HepG2 (cell line): Measurements from ENCODE around the gene TSPAN3. TPM values are rescaled to one million over a fixed set of nuclear protein-coding genes. Genes with fewer than 3 reads are reported as not detected.

Experiments used
- ATAC-seq: fragments of 200-7000 bp; cut with Tn5 transposase; 3 replicates; pipeline ENCODE4 v1.9.1; 2020; ENCODE audit warnings: mild to moderate bottlenecking, moderate library complexity
- BruUV-seq: library from RNA; stranded (reverse); fragments of 400-500 nt; replicated peaks from 2 replicates; lab custom pipeline; 2021; lab: Mats Ljungman, UMichigan
- CTCF ChIA-PET: fragments of 300-600 bp; formaldehyde crosslinking; extraction: SDS; loops from one replicate; lab custom pipeline; 2021; ENCODE audit warnings: low total read pairs, inconsistent platforms, low intra/inter-chr PET ratio; lab: Yijun Ruan, JAX
- POLR2A ChIA-PET: fragments of 350-600 bp; sonication (Branson Sonifier 250); formaldehyde crosslinking; loops from one replicate; lab custom pipeline; 2020; ENCODE audit warnings: antibody characterized with exemption, inconsistent platforms; lab: Yijun Ruan, JAX
- DNase-seq: peaks from one replicate; pipeline ENCODE4 v3.0.0-alpha.2; 2015; ENCODE audit warnings: low spot score
- FAIRE-seq: peaks from 3 replicates; lab custom pipeline; 2011; peaks lifted over from hg19 to GRCh38; lab: Jason Lieb, UNC
- H2AFZ ChIP-seq: one replicate; pipeline ENCODE4 v1.6.1; 2011; ENCODE audit warnings: low read length, inconsistent platforms
- H3K27ac ChIP-seq: fragments of 300-600 bp; 3 replicates; pipeline ENCODE4 v1.8.0; 2011; ENCODE audit warnings: mixed run types, mild to moderate bottlenecking, mixed read lengths, low read length, inconsistent platforms; ENCODE audit not compliant: insufficient read depth; ENCODE audit errors: extremely low read length
- H3K27me3 ChIP-seq, 2 experiments: fragments of 200-600 bp in 1 of 2; 2 replicates in 1 of 2; 3 replicates in 1 of 2; pipeline versions ENCODE4 v1.6.0 to v1.8.0; 2011; ENCODE audit warnings: low read length in 2 of 2, mild to moderate bottlenecking in 2 of 2, moderate library complexity in 2 of 2, inconsistent platforms in 1 of 2; ENCODE audit not compliant: insufficient read depth in 2 of 2, control insufficient read depth in 1 of 2
- H3K36me3 ChIP-seq, 2 experiments: fragments of 200-600 bp in 1 of 2; replicated peaks in 1 of 2; 2 replicates in 1 of 2; 3 replicates in 1 of 2; pipeline versions ENCODE4 v1.5.1 to v1.8.0; 2011; ENCODE audit warnings: low read length in 2 of 2, inconsistent platforms in 1 of 2; ENCODE audit not compliant: insufficient read depth in 2 of 2, control insufficient read depth in 1 of 2
- H3K4me1 ChIP-seq: 2 replicates; pipeline ENCODE4 v1.5.1; 2012; ENCODE audit warnings: low read length, inconsistent platforms; ENCODE audit not compliant: insufficient read depth
- H3K4me2 ChIP-seq: 2 replicates; pipeline ENCODE4 v1.6.0; 2011; ENCODE audit warnings: low read depth, low read length, inconsistent platforms
- H3K4me3 ChIP-seq, 3 experiments: fragments of 200-600 bp in 1 of 3; sonication (generic), shearing (Covaris generic) in 1 of 3; replicated peaks in 1 of 3; 2 replicates each; pipeline ENCODE4 v1.5.1; 2011 to 2016; ENCODE audit warnings: low read length in 3 of 3, inconsistent platforms in 2 of 3, low read depth in 2 of 3, mild to moderate bottlenecking in 2 of 3, control low read depth in 1 of 3, mixed read lengths in 1 of 3; ENCODE audit not compliant: insufficient read depth in 1 of 3
- H3K79me2 ChIP-seq: one replicate; pipeline ENCODE4 v1.6.1; 2011; ENCODE audit warnings: low read length, inconsistent platforms; ENCODE audit not compliant: insufficient read depth
- H3K9ac ChIP-seq: 2 replicates; pipeline ENCODE4 v1.6.0; 2011; ENCODE audit warnings: mild to moderate bottlenecking, low read depth, low read length, inconsistent platforms; ENCODE audit not compliant: insufficient read depth
- H3K9me3 ChIP-seq: 2 replicates; pipeline ENCODE4 v1.5.1; 2012; ENCODE audit warnings: mild to moderate bottlenecking, low read length
- H4K20me1 ChIP-seq: 2 replicates; pipeline ENCODE4 v1.6.0; 2011; ENCODE audit warnings: inconsistent platforms, mild to moderate bottlenecking, low read length, moderate library complexity; ENCODE audit not compliant: insufficient read depth
- CREM ChIP-seq, 2 experiments: sonication (generic) in 1 of 2; formaldehyde crosslinking in 1 of 2; IDR thresholded peaks; 2 replicates each; pipeline versions ENCODE4 v1.4.0 to v1.6.1; 2016 to 2020; ENCODE audit warnings: antibody characterized with exemption in 1 of 2, mild to moderate bottlenecking in 1 of 2, missing genetic modification reagents in 1 of 2
- KDM5B ChIP-seq: sonication (generic); formaldehyde crosslinking; IDR thresholded peaks from 2 replicates; pipeline ENCODE4 v1.4.0; 2020; ENCODE audit warnings: missing genetic modification reagents, mild to moderate bottlenecking, borderline replicate concordance
- KLF15 ChIP-seq: sonication (generic); formaldehyde crosslinking; IDR thresholded peaks from 2 replicates; pipeline ENCODE4 v1.8.1; 2023; ENCODE audit warnings: borderline replicate concordance, mild to moderate bottlenecking, inconsistent platforms, missing genetic modification reagents, mixed read lengths
- ZFP62 ChIP-seq: sonication (generic); formaldehyde crosslinking; IDR thresholded peaks from 2 replicates; pipeline ENCODE4 v1.4.0; 2020; ENCODE audit warnings: missing genetic modification reagents
- ZMYM2 ChIP-seq: sonication (generic); formaldehyde crosslinking; IDR thresholded peaks from 2 replicates; pipeline ENCODE4 v1.8.0; 2022; ENCODE audit warnings: mild to moderate bottlenecking, missing genetic modification reagents
- ZNF543 ChIP-seq: sonication (generic); formaldehyde crosslinking; IDR thresholded peaks from 2 replicates; pipeline ENCODE4 v1.4.0; 2020; ENCODE audit warnings: mild to moderate bottlenecking, missing genetic modification reagents
- WGBS: methylation state at CpG from one replicate; pipeline ENCODE4 v1.1.6; 2017; ENCODE audit warnings: low lambda C conversion rate; 5-methylcytosine and 5-hydroxymethylcytosine counted together
- in situ Hi-C: cut with HindIII; loops from 2 replicates; pipeline ENCODE4 v1.10.0; 2017; ENCODE audit warnings: low pct_unique_long_range_greater_than_20kb; ENCODE audit not compliant: extremely low pct_ligation_motif_present
- intact Hi-C: fragments of 100-400 bp; cut with micrococcal nuclease; formaldehyde crosslinking; loops from one replicate; pipeline ENCODE4 v1.10.0; 2022; ENCODE audit not compliant: unreplicated experiment
- polyA plus RNA-seq, 8 experiments: library from polyadenylated mRNA; depleted of rRNA in 3 of 8; stranded (reverse) in 7 of 8; unstranded in 1 of 8; fragments of >200 nt; fragmentation: Illumina TruSeq in 4 of 8; extraction: Trizol in 4 of 8; gene quantifications; 2 replicates each; pipeline versions ENCODE4 v1.2.1 to v1.2.3, GENCODE V29; 2011 to 2016; ENCODE audit warnings: low read depth in 4 of 8, missing spikeins in 1 of 8, mixed read lengths in 1 of 8; ENCODE audit not compliant: insufficient read depth in 1 of 8
- total RNA-seq, 5 experiments: library from RNA; depleted of rRNA; stranded (reverse); fragments of >200 nt; fragmentation: Illumina TruSeq; extraction: Trizol; gene quantifications; 2 replicates each; pipeline ENCODE4 v1.2.3, GENCODE V29; 2016; ENCODE audit warnings: low read depth in 1 of 5
- TF ChIP-seq, protein P1 (sequence below): sonication (generic); formaldehyde crosslinking; IDR thresholded peaks from 2 replicates; pipeline ENCODE4 v1.5.1; 2020; ENCODE audit warnings: mild to moderate bottlenecking, moderate library complexity, missing genetic modification reagents
- TF ChIP-seq, protein P2 (sequence below): sonication (generic); formaldehyde crosslinking; IDR thresholded peaks from 2 replicates; pipeline ENCODE4 v1.5.1; 2020; ENCODE audit warnings: mild to moderate bottlenecking, missing genetic modification reagents, borderline replicate concordance
- TF ChIP-seq, protein P3 (sequence below): sonication (generic); formaldehyde crosslinking; IDR thresholded peaks from 2 replicates; pipeline ENCODE4 v1.5.1; 2020; ENCODE audit warnings: missing genetic modification reagents, mild to moderate bottlenecking, borderline replicate concordance
- TF ChIP-seq, protein P4 (sequence below): sonication (generic); formaldehyde crosslinking; IDR thresholded peaks from 2 replicates; pipeline ENCODE4 v1.4.0; 2020; ENCODE audit warnings: missing genetic modification reagents

Gene TSPAN3
- total and polyA plus RNA-seq, 2 of the 13 experiments (the other 11 are each of a cell fraction or from before 2014, with no cell fraction given) = 167 to 170 TPM

DNA sequence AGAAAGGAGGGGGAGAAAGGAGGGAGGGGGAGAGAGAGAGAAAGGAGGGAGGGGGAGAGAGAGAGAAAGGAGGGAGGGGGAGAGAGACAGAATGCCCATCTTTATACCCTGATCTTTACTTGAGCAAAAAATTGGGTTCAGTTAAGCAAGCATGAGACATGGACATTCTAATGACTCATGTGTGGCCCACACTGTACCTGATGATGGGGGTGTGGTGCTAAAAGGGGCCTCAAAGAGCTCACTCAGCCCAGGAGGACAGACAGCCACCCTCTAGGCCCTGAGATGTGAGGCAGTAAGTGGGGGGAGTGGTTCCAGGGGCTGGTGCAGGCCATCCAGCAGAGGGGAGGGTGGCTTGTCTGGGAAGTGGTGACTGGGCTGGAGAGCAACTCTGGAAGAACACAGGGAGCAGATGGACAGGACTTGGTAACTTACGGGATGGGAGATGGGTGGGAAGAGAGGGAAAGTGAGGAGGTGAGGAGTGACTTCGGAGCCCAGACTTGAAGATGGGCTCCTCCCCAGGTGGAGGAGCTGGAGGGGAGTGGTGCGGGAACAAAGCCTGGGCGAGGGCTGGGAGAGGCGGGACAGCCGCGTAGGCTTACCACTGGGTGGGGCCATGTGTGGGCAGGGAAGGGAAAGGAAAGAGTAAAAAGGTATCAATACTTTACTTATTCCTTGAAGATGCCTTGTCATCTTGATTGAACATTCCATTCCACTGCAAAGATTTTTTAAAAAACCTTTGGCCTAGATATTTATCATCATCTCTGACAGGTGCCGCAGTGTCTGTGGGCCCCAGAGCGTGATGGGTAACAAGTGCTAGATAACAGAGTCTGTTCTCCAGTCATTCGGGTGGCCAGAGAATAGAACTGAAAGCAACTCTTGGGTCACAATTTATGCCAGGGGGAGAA is 32.3 kb downstream of the TSPAN3 start:
- FAIRE-seq (no peak), DNase-seq (no peak), ATAC-seq (no peak)
- no peak overlapping the region for H2AFZ ChIP-seq
- WGBS = 97% methylated on average over 9 of the region's 10 CpGs
- H3K79me2 ChIP-seq = no peaks in the 10 kb centered on the region
- in situ Hi-C loops (loop anchor here (10.0 kb wide), 1 partner anchor 134 kb away; the partner anchor contains the start of gene SCAPER), intact Hi-C loops (no loop called here)
- no peaks in the 10 kb centered on the region for H3K9me3 ChIP-seq
- H3K27me3 ChIP-seq = no peaks in the 10 kb centered on the region
- H3K27ac ChIP-seq = no peak overlapping the region
- ChIA-PET CTCF (no interaction called here), POLR2A (no interaction called here)
- peaks cover 7 to 9% of the 10 kb centered on the region in 2 experiments; a peak in 4 of 5 replicates for H3K36me3 ChIP-seq
- H3K4me3 ChIP-seq = no peak overlapping the region
- BruUV-seq = no TSS peak
- no peak overlapping the region for H3K4me2 ChIP-seq
- TF ChIP-seq ZNF543 (CRISPR knock-in tag) = no peak
- no peak for TF ChIP-seq KDM5B (CRISPR knock-in tag)
- TF ChIP-seq, protein P1, sequence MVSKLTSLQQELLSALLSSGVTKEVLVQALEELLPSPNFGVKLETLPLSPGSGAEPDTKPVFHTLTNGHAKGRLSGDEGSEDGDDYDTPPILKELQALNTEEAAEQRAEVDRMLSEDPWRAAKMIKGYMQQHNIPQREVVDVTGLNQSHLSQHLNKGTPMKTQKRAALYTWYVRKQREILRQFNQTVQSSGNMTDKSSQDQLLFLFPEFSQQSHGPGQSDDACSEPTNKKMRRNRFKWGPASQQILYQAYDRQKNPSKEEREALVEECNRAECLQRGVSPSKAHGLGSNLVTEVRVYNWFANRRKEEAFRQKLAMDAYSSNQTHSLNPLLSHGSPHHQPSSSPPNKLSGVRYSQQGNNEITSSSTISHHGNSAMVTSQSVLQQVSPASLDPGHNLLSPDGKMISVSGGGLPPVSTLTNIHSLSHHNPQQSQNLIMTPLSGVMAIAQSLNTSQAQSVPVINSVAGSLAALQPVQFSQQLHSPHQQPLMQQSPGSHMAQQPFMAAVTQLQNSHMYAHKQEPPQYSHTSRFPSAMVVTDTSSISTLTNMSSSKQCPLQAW (CRISPR knock-in tag) = no peak
- TF ChIP-seq CREM (IDR thresholded peaks at IDR 0.05) = no peak
- TF ChIP-seq CREM (CRISPR knock-in tag; IDR thresholded peaks at IDR 0.05) = no peak
- TF ChIP-seq, protein P2, sequence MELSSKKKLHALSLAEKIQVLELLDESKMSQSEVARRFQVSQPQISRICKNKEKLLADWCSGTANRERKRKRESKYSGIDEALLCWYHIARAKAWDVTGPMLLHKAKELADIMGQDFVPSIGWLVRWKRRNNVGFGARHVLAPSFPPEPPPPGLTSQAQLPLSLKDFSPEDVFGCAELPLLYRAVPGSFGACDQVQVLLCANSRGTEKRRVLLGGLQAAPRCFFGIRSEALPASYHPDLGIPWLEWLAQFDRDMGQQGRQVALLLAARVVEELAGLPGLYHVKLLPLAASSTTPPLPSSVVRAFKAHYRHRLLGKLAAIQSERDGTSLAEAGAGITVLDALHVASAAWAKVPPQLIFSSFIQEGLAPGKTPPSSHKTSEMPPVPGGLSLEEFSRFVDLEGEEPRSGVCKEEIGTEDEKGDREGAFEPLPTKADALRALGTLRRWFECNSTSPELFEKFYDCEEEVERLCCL (CRISPR knock-in tag) = no peak
- no peak for TF ChIP-seq ZFP62
- TF ChIP-seq KLF15 (CRISPR knock-in tag) = no peak
- TF ChIP-seq, protein P3, sequence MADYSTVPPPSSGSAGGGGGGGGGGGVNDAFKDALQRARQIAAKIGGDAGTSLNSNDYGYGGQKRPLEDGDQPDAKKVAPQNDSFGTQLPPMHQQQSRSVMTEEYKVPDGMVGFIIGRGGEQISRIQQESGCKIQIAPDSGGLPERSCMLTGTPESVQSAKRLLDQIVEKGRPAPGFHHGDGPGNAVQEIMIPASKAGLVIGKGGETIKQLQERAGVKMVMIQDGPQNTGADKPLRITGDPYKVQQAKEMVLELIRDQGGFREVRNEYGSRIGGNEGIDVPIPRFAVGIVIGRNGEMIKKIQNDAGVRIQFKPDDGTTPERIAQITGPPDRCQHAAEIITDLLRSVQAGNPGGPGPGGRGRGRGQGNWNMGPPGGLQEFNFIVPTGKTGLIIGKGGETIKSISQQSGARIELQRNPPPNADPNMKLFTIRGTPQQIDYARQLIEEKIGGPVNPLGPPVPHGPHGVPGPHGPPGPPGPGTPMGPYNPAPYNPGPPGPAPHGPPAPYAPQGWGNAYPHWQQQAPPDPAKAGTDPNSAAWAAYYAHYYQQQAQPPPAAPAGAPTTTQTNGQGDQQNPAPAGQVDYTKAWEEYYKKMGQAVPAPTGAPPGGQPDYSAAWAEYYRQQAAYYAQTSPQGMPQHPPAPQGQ (CRISPR knock-in tag) = no peak
- TF ChIP-seq ZMYM2 (CRISPR knock-in tag) = no peak
- TF ChIP-seq, protein P4, sequence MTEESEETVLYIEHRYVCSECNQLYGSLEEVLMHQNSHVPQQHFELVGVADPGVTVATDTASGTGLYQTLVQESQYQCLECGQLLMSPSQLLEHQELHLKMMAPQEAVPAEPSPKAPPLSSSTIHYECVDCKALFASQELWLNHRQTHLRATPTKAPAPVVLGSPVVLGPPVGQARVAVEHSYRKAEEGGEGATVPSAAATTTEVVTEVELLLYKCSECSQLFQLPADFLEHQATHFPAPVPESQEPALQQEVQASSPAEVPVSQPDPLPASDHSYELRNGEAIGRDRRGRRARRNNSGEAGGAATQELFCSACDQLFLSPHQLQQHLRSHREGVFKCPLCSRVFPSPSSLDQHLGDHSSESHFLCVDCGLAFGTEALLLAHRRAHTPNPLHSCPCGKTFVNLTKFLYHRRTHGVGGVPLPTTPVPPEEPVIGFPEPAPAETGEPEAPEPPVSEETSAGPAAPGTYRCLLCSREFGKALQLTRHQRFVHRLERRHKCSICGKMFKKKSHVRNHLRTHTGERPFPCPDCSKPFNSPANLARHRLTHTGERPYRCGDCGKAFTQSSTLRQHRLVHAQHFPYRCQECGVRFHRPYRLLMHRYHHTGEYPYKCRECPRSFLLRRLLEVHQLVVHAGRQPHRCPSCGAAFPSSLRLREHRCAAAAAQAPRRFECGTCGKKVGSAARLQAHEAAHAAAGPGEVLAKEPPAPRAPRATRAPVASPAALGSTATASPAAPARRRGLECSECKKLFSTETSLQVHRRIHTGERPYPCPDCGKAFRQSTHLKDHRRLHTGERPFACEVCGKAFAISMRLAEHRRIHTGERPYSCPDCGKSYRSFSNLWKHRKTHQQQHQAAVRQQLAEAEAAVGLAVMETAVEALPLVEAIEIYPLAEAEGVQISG (CRISPR knock-in tag) = no peak
- no peak overlapping the region for H3K9ac ChIP-seq
- no peaks in the 10 kb centered on the region for H4K20me1 ChIP-seq
- peaks cover 5% of the 10 kb centered on the region for H3K4me1 ChIP-seq
